ENCODE results near the gene TSBP1. TPM values are rescaled to one million over a fixed set of nuclear protein-coding genes. Genes with fewer than 3 reads are reported as not detected.

Gene TSBP1
- total and polyA plus RNA-seq, 9 of the 15 experiments (the other 6 are each of a cell fraction or from before 2014, with no cell fraction given): not detected

DNA sequence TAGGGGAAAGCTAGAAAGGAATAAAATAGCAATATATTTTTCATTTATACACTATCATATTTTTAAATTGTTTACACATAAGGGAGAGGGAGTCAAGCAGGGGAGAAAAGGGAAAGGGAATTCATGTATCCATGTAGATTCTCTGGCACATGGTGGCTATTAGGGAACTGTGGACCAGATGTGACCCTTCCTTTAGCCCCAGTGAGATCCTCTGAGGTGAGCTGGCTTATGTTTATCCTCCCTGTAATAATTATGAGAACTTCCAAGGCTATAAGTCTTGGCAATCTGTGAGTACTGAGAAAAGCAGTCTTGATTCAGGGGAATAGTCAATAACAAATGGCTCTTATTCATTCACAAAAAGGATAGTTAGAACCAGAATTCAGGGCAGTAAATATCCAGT lies 42.6 kb downstream of the TSBP1 start:
- Histone ChIP-seq H3K9ac (ENCODE audit: insufficient read depth in 1 of 2, low read depth in 2 of 2, low read length in 2 of 2) (no peak overlapping the region), H3K79me2 (ENCODE audit: control insufficient read depth, insufficient read depth, low read length) (no peaks in the 10 kb centered on the region), H3K4me3 (no peak overlapping the region), H3K9me1 (ENCODE audit: control insufficient read depth, insufficient read depth, low read length) (no peaks in the 10 kb centered on the region), H3K27me3 (ENCODE audit: control insufficient read depth in 2 of 2, insufficient read depth in 2 of 2, low read length in 2 of 2) (peaks cover 15 to 17% of the 10 kb centered on the region in 2 experiments), H3K4me2 (ENCODE audit: insufficient read depth, low read length) (no peak overlapping the region), H2AFZ (ENCODE audit: low read depth, low read length) (no peak overlapping the region), H3K36me3 (ENCODE audit: control insufficient read depth, insufficient read depth, low read length) (no peaks in the 10 kb centered on the region), H3K4me1 (replicated peaks in 1 of 2; ENCODE audit: control insufficient read depth in 2 of 2, insufficient read depth in 2 of 2, low read length in 2 of 2) (no peaks in the 10 kb centered on the region), H3K9me3 (replicated peaks; ENCODE audit: control insufficient read depth, insufficient read depth, low read depth, low read length) (no peaks in the 10 kb centered on the region), H3K27ac (ENCODE audit: extremely low read depth, low read depth, low read length) (no peak overlapping the region), H4K20me1 (replicated peaks; ENCODE audit: control insufficient read depth, insufficient read depth, low read length) (no peaks in the 10 kb centered on the region)
- ChIA-PET CTCF (ENCODE audit: low intra/inter-chr PET ratio) (no interaction called here), POLR2A (interaction anchor here (0.6 kb wide), 1 partner anchor 115 kb away, joined by 5 read pairs; no protein-coding TSS in a partner anchor)
- BruUV-seq (replicated peaks): no TSS peak
- no peak for DNase-seq (ENCODE audit: extremely low read depth in 1 of 4, low spot score in 3 of 4)
- FAIRE-seq: no peak
- ATAC-seq: no peak
- intact Hi-C loops (cut with micrococcal nuclease): no loop called here
- in situ Hi-C loops (cut with MboI): no loop called here
- TF ChIP-seq, protein P1, sequence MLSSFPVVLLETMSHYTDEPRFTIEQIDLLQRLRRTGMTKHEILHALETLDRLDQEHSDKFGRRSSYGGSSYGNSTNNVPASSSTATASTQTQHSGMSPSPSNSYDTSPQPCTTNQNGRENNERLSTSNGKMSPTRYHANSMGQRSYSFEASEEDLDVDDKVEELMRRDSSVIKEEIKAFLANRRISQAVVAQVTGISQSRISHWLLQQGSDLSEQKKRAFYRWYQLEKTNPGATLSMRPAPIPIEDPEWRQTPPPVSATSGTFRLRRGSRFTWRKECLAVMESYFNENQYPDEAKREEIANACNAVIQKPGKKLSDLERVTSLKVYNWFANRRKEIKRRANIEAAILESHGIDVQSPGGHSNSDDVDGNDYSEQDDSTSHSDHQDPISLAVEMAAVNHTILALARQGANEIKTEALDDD (IDR thresholded peaks at IDR 0.05): no peak
- no peak for TF ChIP-seq MAZ (CRISPR knock-in tag; conservative IDR thresholded peaks at IDR 0.05 in 1 of 2, IDR thresholded peaks at IDR 0.05 in 1 of 2)
- TF ChIP-seq, protein P2, sequence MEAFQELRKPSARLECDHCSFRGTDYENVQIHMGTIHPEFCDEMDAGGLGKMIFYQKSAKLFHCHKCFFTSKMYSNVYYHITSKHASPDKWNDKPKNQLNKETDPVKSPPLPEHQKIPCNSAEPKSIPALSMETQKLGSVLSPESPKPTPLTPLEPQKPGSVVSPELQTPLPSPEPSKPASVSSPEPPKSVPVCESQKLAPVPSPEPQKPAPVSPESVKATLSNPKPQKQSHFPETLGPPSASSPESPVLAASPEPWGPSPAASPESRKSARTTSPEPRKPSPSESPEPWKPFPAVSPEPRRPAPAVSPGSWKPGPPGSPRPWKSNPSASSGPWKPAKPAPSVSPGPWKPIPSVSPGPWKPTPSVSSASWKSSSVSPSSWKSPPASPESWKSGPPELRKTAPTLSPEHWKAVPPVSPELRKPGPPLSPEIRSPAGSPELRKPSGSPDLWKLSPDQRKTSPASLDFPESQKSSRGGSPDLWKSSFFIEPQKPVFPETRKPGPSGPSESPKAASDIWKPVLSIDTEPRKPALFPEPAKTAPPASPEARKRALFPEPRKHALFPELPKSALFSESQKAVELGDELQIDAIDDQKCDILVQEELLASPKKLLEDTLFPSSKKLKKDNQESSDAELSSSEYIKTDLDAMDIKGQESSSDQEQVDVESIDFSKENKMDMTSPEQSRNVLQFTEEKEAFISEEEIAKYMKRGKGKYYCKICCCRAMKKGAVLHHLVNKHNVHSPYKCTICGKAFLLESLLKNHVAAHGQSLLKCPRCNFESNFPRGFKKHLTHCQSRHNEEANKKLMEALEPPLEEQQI (IDR thresholded peaks at IDR 0.05): no peak
- no peak for TF ChIP-seq ZNF143 (CRISPR knock-in tag; IDR thresholded peaks at IDR 0.05)
- TF ChIP-seq, protein P3, sequence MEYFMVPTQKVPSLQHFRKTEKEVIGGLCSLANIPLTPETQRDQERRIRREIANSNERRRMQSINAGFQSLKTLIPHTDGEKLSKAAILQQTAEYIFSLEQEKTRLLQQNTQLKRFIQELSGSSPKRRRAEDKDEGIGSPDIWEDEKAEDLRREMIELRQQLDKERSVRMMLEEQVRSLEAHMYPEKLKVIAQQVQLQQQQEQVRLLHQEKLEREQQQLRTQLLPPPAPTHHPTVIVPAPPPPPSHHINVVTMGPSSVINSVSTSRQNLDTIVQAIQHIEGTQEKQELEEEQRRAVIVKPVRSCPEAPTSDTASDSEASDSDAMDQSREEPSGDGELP (CRISPR knock-in tag; IDR thresholded peaks at IDR 0.05; ENCODE audit: borderline replicate concordance): no peak
- no peak for TF ChIP-seq CHD1 (IDR thresholded peaks at IDR 0.05; ENCODE audit: low read length)
- TF ChIP-seq ZNF347 (CRISPR knock-in tag; IDR thresholded peaks at IDR 0.05; ENCODE audit: low read depth): no peak
- TF ChIP-seq PHB (CRISPR knock-in tag; IDR thresholded peaks at IDR 0.05): no peak
- no peak for TF ChIP-seq IFI16 (CRISPR knock-in tag; IDR thresholded peaks at IDR 0.05)
- no peak for TF ChIP-seq MAFG (tag; conservative IDR thresholded peaks at IDR 0.05)
- TF ChIP-seq RAD21 (CRISPR knock-in tag; conservative IDR thresholded peaks at IDR 0.05 in 1 of 2, IDR thresholded peaks at IDR 0.05 in 1 of 2): no peak
- TF ChIP-seq, protein P4, sequence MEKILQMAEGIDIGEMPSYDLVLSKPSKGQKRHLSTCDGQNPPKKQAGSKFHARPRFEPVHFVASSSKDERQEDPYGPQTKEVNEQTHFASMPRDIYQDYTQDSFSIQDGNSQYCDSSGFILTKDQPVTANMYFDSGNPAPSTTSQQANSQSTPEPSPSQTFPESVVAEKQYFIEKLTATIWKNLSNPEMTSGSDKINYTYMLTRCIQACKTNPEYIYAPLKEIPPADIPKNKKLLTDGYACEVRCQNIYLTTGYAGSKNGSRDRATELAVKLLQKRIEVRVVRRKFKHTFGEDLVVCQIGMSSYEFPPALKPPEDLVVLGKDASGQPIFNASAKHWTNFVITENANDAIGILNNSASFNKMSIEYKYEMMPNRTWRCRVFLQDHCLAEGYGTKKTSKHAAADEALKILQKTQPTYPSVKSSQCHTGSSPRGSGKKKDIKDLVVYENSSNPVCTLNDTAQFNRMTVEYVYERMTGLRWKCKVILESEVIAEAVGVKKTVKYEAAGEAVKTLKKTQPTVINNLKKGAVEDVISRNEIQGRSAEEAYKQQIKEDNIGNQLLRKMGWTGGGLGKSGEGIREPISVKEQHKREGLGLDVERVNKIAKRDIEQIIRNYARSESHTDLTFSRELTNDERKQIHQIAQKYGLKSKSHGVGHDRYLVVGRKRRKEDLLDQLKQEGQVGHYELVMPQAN (IDR thresholded peaks at IDR 0.05; ENCODE audit: borderline replicate concordance): no peak
- no peak for TF ChIP-seq HMG20B (CRISPR knock-in tag; IDR thresholded peaks at IDR 0.05)
- TF ChIP-seq PRMT5 (CRISPR knock-in tag; IDR thresholded peaks at IDR 0.05): no peak
- TF ChIP-seq, protein P5, sequence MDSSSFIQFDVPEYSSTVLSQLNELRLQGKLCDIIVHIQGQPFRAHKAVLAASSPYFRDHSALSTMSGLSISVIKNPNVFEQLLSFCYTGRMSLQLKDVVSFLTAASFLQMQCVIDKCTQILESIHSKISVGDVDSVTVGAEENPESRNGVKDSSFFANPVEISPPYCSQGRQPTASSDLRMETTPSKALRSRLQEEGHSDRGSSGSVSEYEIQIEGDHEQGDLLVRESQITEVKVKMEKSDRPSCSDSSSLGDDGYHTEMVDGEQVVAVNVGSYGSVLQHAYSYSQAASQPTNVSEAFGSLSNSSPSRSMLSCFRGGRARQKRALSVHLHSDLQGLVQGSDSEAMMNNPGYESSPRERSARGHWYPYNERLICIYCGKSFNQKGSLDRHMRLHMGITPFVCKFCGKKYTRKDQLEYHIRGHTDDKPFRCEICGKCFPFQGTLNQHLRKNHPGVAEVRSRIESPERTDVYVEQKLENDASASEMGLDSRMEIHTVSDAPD (CRISPR knock-in tag; IDR thresholded peaks at IDR 0.05): no peak
- no peak for TF ChIP-seq RAD51 (IDR thresholded peaks at IDR 0.05; ENCODE audit: borderline replicate concordance, low read depth)

All from K562 (cell line).